RCC 7860 (cell line): ENCODE measurements around the gene OR2T8.

ENCODE experiments used
- DNase-seq: peaks from one replicate; pipeline ENCODE4 v3.0.0-alpha.2; 2015; ENCODE audit warnings: low spot score
- FAIRE-seq: peaks from 2 replicates; lab custom pipeline; 2012; peaks lifted over from hg19 to GRCh38; lab: Jason Lieb, UNC

The OR2T8 gene

GRCh38 chr1:247953408-247953807 is 33.4 kb downstream of the OR2T8 start:
- no peak for FAIRE-seq
- DNase-seq = no peak

GRCh38 chr1:247961791-247962190 is 41.7 kb downstream of the OR2T8 start:
- no peak for FAIRE-seq

GRCh38 chr1:247962911-247963588 is 43.0 kb downstream of the OR2T8 start:
- no peak for DNase-seq
- no peak for FAIRE-seq

More at GRCh38 chr1:247961791-247962190, 41.7 kb downstream of the OR2T8 start:
- DNase-seq = no peak

- peak; percentile 81 for FAIRE-seq
Observed at GRCh38 chr1:247964933-247965332, 44.9 kb downstream of the OR2T8 start, which contains the start of gene OR2AK2. TSS of gene OR2AK2 (plus strand) at chr1:247965233. CDS start at chr1:247965377, 144 bp downstream.

GRCh38 chr1:247966532-247967204 is 46.6 kb downstream of the OR2T8 start:
- FAIRE-seq (no peak), DNase-seq (no peak)

More at GRCh38 chr1:247964933-247965332, 44.9 kb downstream of the OR2T8 start, which contains the start of gene OR2AK2:
- DNase-seq = no peak
